ENCODE measurements around the gene PAM16.

Gene PAM16

GRCh38 chr16:4322121-4323052 lies 28.7 kb downstream of the PAM16 start (continued):
- TF ChIP-seq ZNF148 (tag by site-specific recombination; IDR thresholded peaks at IDR 0.05; ENCODE audit: borderline replicate concordance) (no peak), ZNF16 (tag by site-specific recombination; IDR thresholded peaks at IDR 0.05; ENCODE audit: low read depth) (peak; percentile 93), ZBTB10 (tag by site-specific recombination; IDR thresholded peaks at IDR 0.05) (no peak), GFI1B (tag by site-specific recombination; IDR thresholded peaks at IDR 0.05) (no peak), ZNF23 (tag by site-specific recombination; IDR thresholded peaks at IDR 0.05; ENCODE audit: borderline replicate concordance) (no peak)

- H3K4me1 ChIP-seq (ENCODE audit: control insufficient read depth, insufficient read depth, low read length): peaks cover 4% of the 10 kb centered on the region; the same call in 1 of the 2 replicates
- no peaks in the 10 kb centered on the region for H3K9me3 ChIP-seq (ENCODE audit: control insufficient read depth, insufficient read depth, low read depth, low read length)
- H3K36me3 ChIP-seq (ENCODE audit: control insufficient read depth in 2 of 2, insufficient read depth in 1 of 2, low read length in 2 of 2): no peaks in the 10 kb centered on the region
- no peak overlapping the region for H3K27ac ChIP-seq (ENCODE audit: extremely low read depth, low read depth, low read length)
- TF ChIP-seq PATZ1 (tag by site-specific recombination; IDR thresholded peaks at IDR 0.05): peak; percentile 38
- no peak for TF ChIP-seq ZNF596 (tag by site-specific recombination; IDR thresholded peaks at IDR 0.05)
- TF ChIP-seq HIC1 (tag by site-specific recombination; IDR thresholded peaks at IDR 0.05): 0 out of 2 replicates have a peak, but pooled peaks have one; percentile 20
- no peak overlapping the region for H3K4me3 ChIP-seq (ENCODE audit: low read depth, low read length)
- ChIA-PET CTCF (interaction anchor here (0.6 kb wide), 1 partner anchor 304 kb away, joined by 3 read pairs; no protein-coding TSS in a partner anchor), POLR2A (interaction anchor here (0.6 kb wide), 1 partner anchor 14 kb away, joined by 4 read pairs; no protein-coding TSS in a partner anchor)
Measured at GRCh38 chr16:4321286-4322120, 29.6 kb downstream of the PAM16 start.
